Measurements from ENCODE around the gene PPME1. TPM values are rescaled to one million over a fixed set of nuclear protein-coding genes. Genes with fewer than 3 reads are reported as not detected.

PPME1 gene
- total RNA-seq, 4 donors from 2014 or later, result 23.2 to 25.0 (median 23.8) TPM

DNA sequence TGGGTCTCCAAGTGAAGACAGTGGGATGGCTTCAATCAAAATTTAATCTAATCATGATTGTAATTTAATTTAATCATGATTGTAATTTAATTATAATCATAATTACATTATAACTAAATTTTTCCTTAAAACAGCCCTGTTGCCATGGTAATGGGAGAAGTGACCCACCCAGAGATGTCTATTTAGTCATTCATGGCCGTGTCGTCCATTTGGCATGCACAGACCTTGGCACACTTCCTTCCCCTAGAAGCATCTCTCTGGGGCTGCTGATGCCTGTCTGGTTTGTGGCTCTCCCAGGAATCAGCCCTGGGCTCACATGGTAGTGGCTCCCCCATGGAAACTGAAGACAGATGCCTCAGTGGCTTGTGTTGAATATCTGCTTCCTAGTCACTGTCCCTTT is 113.4 kb downstream of the PPME1 start:
- ATAC-seq (ENCODE audit: low FRiP score) (no peak), DNase-seq (ENCODE audit: low spot score) (no peak)
- TF ChIP-seq, protein P1, sequence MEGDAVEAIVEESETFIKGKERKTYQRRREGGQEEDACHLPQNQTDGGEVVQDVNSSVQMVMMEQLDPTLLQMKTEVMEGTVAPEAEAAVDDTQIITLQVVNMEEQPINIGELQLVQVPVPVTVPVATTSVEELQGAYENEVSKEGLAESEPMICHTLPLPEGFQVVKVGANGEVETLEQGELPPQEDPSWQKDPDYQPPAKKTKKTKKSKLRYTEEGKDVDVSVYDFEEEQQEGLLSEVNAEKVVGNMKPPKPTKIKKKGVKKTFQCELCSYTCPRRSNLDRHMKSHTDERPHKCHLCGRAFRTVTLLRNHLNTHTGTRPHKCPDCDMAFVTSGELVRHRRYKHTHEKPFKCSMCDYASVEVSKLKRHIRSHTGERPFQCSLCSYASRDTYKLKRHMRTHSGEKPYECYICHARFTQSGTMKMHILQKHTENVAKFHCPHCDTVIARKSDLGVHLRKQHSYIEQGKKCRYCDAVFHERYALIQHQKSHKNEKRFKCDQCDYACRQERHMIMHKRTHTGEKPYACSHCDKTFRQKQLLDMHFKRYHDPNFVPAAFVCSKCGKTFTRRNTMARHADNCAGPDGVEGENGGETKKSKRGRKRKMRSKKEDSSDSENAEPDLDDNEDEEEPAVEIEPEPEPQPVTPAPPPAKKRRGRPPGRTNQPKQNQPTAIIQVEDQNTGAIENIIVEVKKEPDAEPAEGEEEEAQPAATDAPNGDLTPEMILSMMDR (IDR thresholded peaks at IDR 0.05), result no peak

DNA sequence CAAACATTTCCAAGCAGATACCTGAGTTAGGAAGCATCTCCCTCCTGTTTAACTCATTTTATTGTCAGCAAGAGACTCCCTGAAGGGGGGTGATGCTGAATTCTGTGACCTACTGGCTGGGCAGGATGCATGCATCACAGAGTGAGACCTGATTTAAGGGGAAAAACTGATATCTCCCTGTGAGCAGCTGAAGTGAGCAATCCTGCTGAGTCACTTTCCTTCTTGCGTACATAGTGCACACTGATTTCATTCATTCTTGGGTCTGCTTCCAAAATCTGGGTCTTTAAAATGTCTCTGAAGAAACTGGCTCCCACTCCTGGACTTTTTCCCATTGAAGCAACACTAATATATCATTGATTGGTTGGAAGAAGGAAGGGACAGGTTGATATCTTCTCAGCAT is 117.1 kb downstream of the PPME1 start:
- TF ChIP-seq, protein P1 (IDR thresholded peaks at IDR 0.05), result no peak
- DNase-seq (ENCODE audit: low spot score) (no peak), ATAC-seq (ENCODE audit: low FRiP score) (peak; percentile 99)

DNA sequence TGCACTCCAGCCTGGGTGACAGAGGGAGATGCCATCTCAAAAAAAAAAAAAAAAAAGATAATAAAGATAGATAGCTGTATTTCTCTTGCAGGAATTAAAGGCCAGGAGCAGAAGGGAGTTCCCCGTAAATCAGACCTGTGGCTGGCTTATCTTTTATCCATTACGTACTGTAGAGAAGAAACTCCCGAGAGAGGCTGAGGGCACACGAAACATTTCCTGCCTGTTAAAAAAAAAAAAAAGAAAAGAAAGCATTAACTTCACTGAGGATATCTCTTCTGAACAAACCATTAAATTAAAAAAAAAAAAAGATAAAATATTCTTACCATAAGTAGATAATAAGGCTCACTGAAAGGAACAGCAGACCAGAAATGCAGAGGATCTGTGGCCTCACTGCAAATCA is 117.8 kb downstream of the PPME1 start:
- DNase-seq (ENCODE audit: low spot score), result no peak
- TF ChIP-seq, protein P1 (IDR thresholded peaks at IDR 0.05), result no peak
- ATAC-seq (ENCODE audit: low FRiP score), result peak; percentile 41

DNA sequence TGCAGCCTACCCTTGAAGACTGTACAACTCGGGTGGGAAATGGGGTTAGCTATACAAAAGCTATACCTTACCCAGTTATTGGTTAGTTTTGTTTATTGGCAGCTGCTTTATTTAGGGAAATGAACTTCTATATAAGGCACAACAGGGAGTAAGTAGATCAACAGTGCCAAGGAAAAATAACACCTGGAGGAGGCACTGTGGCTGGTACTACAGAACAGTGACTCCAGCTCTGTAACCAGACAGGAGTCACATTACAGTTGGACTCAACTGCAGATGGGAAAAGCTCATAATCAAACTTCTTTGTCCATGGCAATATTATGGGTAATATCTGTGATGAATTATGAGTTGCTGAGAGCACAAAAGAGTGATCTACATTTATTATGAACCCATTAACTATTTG is 126.4 kb downstream of the PPME1 start:
- TF ChIP-seq, protein P1 (IDR thresholded peaks at IDR 0.05), result no peak

DNA sequence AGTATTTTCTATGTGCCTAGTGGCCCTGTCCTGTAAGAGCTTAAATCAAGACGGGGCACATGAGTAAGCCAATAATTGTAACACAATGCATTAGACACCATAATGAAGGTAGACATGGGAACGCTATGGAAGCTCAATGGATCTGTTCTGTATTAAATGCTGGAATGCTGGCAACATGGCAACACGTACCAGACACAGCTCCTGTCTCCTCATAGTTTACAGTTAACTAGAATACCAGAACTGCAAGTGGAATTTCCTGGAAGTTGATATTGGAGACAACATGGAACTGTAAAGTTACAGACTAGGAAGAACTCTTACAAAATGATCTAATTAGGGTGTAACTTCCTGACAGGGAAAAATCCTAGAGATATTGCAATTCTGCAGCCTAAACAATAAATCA is 127.9 kb downstream of the PPME1 start:
- TF ChIP-seq, protein P1 (IDR thresholded peaks at IDR 0.05), result no peak
- ATAC-seq (ENCODE audit: low FRiP score), result no peak
- no peak for DNase-seq (ENCODE audit: low spot score)

More for the DNA sequence above, 126.4 kb downstream of the PPME1 start:
- no peak for DNase-seq (ENCODE audit: low spot score)
- ATAC-seq (ENCODE audit: low FRiP score), result no peak

Small RNAs within 50 kb of the gene (small RNA-seq; reads per million reads assigned to genes)
- not detected for gene AP002392.1
- gene RF00409, result not detected

Other genes with a start within 250 kb of the PPME1 start
- not detected for gene DNAJB13, start 220.3 kb upstream of the PPME1 start, total RNA-seq
- 100 to 1,000 TPM in 3 of 4 donors, 10 to 100 TPM in 1; 58.9 to 163 (median 131) TPM for gene UCP2, start 188.4 kb upstream of the PPME1 start, total RNA-seq
- gene UCP3, start 162.2 kb upstream of the PPME1 start, total RNA-seq, result 1 to 10 TPM in 2 of 4 donors, under 1 TPM in 2; 0.74 to 2.8 (median 1.2) TPM
- gene C2CD3, start 287 bp upstream of the PPME1 start, total RNA-seq, result 10 to 100 TPM; 17.5 to 34.0 (median 19.0) TPM
- 1 to 10 TPM in 2 of 4 donors, under 1 TPM in 2; 0.50 to 4.4 (median 1.6) TPM for gene P4HA3, start 140.4 kb downstream of the PPME1 start, total RNA-seq
- 1 to 10 TPM; 2.7 to 4.5 (median 3.1) TPM for gene PGM2L1, start 227.1 kb downstream of the PPME1 start, total RNA-seq